Fibroblast of skin of left quadriceps (primary cell): ENCODE results near the gene TRIM71.
"Not testable (repeated sequence)": the region's sequence is repeated elsewhere in the genome, so short reads cannot be mapped to it uniquely, and the experiment has no call there.

ENCODE experiments used
- DNase-seq, 2 experiments: peaks; one replicate each; pipeline ENCODE4 v3.0.0-alpha.2; 2013; ENCODE audit warnings: low read depth in 2 of 2

Gene TRIM71

GRCh38 chr3:32842987-32843386, 25.2 kb downstream of the TRIM71 start:
- no peak for DNase-seq

DNA sequence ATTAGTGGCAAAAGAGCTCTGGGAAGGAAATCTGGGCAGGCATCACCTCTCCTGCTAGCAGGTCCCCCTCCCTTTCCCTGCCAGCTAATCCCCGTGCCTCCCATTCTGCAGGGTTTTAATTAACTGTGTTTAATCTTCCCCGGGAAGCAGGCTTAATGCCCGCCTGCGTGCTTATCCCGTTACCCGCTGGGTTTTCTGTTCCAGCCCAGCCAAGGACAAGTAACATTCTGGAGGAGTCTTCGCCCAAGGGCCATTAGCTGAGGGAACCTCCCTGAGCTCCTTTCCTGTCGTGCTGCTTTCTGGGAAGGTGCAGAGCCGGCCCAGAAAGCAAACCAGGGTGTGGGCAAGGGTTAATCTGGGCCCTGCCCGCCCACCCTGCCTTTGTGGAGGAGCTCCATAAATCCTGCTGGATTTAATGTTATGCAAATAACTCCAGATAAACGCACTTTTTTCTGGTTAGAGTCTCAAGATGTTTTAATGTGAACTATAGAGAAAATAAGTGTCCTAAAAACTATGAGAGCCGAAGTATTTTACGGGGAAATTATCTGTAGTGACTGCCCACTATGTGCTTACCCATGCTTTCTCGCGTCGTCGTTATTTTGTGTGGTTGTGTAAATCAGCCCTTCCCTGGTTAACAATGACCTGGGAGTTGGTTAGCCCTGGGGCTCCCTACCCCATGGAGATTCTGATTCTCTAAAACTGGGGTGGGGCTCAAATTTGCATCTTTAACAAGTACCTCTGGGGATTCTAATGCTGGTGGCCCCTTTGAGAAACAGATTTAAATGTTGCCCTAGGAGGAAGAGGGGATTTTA, 25.9 kb downstream of the TRIM71 start:
- no peak for DNase-seq

DNA sequence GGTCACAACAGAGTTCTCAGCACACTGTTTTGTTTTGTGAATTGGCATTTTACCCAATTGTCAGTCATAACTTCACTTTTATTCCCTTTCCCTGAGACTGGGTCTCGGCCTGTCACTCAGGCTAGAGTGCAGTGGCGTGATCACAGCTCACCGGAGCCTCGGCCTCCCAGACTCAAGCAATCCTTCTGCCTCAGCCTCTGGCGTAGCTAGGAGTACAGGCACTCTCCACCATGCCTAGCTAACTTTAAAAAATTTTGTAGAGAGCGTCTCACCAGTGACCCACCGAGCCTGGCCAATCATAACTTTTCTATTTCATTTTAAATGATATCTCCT, 26.5 kb downstream of the TRIM71 start:
- no peak for DNase-seq

GRCh38 chr3:32844914-32845313, 27.1 kb downstream of the TRIM71 start:
- no peak for DNase-seq

GRCh38 chr3:32845546-32845945, 27.7 kb downstream of the TRIM71 start:
- DNase-seq = not testable (repeated sequence)

DNA sequence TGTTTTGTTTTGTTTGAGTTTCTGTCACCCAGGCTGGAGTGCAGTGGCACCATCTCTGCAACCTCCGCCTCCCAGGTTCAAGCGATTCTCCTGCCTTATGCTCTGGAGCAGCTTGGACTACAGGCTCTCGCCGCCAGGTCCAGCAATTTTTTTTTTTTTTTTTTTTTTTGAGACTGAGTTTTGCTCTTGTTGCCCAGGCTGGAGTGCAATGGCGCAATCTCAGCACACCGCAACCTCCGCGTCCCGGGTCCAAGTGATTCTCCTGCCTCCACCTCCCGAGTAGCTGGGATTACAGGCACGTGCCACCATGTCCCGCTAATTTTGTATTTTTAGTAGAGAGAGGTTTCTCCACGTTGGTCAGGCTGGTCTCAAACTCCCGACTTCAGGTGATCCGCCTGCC, 29.2 kb downstream of the TRIM71 start:
- not testable (repeated sequence) for DNase-seq

DNA sequence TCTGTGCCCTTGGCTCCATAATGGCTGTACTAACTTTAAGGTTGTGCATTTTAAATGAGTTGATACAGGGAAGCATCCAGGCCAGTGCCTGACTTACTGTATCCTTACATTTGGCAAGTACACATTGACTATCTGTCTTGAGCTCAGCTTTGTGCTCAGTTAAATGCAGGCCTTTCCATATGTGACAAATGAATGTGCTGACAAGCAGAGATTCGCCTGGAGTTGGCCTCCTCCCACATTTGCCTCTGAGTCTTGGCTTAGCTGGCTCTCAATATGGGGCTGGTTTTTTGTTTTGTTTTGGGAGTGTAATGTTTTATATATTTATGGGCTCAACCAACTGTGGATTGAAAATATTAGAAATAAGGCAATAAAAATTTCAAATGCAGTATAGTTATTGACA, 29.7 kb downstream of the TRIM71 start:
- DNase-seq = no peak

DNA sequence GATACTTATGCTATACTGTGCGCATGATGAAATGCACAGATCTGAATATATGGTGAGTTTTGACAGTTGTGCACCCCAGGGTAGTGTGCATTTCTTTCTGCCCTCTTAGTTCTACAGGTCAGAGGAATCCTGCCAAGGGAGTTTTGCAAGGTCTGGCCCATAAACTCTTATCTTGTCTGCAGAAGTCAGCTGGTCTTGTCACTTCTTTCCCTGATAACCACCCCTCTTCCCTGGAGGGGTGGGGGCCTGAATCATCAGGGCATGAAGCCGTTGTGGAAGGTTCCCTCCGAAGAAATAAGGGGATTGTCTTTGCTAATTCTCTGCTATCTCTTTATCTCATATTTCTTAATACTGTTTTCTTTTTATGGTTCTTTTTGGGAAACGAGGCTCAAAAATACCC, 30.4 kb downstream of the TRIM71 start:
- no peak for DNase-seq

GRCh38 chr3:32849046-32849445, 31.2 kb downstream of the TRIM71 start:
- no peak for DNase-seq

DNA sequence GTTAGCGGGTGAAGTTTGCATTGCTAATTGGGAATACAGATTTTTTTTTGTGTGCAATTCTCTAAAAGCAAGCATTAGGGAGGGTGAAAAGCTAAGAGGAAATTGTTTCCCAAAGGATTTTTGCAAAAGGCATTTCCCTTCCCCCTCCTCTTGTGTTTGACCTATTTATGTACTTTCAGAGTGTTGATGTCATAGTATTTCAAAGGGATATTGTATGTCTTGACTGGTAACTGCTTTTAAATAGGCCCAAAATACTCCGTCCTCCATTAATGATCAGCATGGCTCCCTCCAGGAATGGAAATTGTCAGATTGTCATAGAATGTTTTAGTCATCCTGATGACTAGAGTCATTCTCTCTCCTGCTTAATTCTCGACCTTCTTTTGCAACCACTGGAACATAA, 32.4 kb downstream of the TRIM71 start:
- no peak for DNase-seq

- no peak for DNase-seq
Observed at GRCh38 chr3:32850636-32851035, 32.8 kb downstream of the TRIM71 start.

GRCh38 chr3:32852146-32852545, 34.3 kb downstream of the TRIM71 start:
- no peak for DNase-seq

DNA sequence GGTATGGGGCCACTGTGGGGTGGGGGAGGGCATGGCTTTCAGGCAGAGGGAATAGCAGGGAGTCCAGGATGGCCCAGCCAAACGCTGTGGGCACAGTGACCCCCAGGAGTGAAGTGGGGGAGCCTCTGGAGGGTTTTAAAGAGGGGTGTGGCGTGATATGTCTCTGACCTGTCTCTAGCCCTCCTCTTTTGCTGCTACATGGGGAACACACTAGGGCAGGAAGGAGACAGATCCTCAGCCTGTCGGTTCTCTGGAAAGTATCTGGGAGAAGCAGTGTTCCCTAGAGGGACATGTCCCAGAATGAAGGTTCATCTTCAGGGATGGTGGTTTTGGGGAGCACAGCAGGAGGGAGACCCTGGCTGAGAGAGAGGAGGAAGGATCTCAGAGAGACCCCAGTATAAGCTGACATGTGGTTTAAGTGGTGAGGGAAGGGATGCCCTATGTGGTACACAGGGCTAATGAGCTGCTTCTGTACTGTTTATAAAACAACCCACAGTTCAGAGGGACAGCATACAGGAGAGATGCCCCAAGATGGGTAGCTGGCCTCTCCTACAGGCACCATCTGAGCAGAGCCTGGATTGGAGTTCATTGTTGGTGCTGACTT, 37.7 kb downstream of the TRIM71 start:
- DNase-seq = no peak

GRCh38 chr3:32856355-32856889, 38.6 kb downstream of the TRIM71 start:
- no peak for DNase-seq

GRCh38 chr3:32856901-32857507, 39.2 kb downstream of the TRIM71 start:
- DNase-seq = no peak

- DNase-seq = no peak
Observed at GRCh38 chr3:32857921-32858320, 40.1 kb downstream of the TRIM71 start.

DNA sequence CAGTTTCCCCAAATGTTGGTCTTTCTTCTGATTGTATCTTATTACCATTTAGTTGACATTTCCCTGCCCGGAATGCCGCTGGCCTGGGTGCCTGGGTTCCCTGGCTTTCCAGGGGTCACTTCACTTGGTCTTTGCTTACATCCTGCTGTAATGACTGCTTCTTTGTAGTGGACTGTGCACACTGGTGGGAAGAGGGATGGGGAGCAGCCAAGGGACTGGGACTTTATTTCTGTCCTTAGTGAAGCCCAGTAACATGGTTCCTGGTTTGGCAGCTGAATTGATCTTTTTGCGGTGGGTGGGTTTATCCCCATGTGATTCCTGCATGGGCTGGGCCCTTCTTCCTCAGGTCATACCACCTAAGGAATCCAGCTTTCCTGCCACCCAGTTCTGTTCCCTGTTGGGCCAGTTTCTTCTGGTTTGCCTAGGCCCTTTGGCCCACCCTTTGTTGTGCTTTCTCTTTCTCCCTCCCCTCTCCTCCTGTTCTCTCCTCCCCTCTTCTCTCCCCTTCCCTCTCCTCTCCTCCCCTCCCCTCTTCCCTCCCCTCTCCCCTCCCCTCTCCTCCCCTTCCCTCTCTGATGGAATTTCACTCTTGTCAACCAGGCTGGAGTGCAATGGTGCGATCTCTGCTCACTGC, 41.9 kb downstream of the TRIM71 start:
- no peak for DNase-seq

GRCh38 chr3:32860499-32860898, 42.7 kb downstream of the TRIM71 start:
- no peak for DNase-seq

DNA sequence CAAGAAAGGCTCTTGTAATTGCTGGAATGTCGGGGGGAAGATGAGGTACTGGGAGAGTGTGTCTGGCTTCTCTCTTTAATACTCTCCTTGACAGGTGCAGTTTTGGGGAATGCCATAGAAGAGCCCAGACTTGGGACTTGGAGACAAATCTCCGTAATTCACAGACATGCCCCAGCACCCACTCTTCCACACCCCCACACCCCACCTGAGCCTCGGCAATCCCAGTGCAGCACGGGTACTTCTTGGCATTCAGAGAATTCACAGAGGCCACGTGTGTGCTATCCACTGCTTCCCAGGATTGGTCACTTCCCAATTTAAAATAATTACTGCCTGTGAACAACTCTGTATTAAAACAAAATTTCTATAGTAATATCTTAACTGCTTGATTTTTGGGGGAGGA, 43.9 kb downstream of the TRIM71 start:
- DNase-seq = no peak

GRCh38 chr3:32862247-32862935, 44.6 kb downstream of the TRIM71 start:
- DNase-seq = no peak

GRCh38 chr3:32862936-32863487, 45.2 kb downstream of the TRIM71 start:
- no peak for DNase-seq

- no peak for DNase-seq
Observed at GRCh38 chr3:32865383-32865782, 47.6 kb downstream of the TRIM71 start.
